ENCODE measurements around the gene BTBD9. TPM values are rescaled to one million over a fixed set of nuclear protein-coding genes. Genes with fewer than 3 reads are reported as not detected.

Gene BTBD9
- total and polyA plus RNA-seq, 3 donors from 2014 or later: 11.4 to 32.8 (median 29.5) TPM

- Histone ChIP-seq H3K4me1 (no peaks in the 10 kb centered on the region), H3K9me3 (no peaks in the 10 kb centered on the region), H3K4me3 (no peak overlapping the region), H3K36me3 (ENCODE audit: low read depth, missing control alignments) (no peaks in the 10 kb centered on the region), H3K27ac (no peak overlapping the region), H3K27me3 (no peaks in the 10 kb centered on the region)
- 88 to 90% methylated on average over 6 of the region's 6 CpGs for WGBS, 2 donors
- TF ChIP-seq CTCF (IDR thresholded peaks at IDR 0.05) (no peak), POLR2A (IDR thresholded peaks at IDR 0.05) (no peak)
- intact Hi-C loops (cut with DNase I; ENCODE audit: low total_unique reads): loop anchor here (10.0 kb wide), 2 partner anchors 79 to 761 kb away; no protein-coding TSS in a partner anchor
- DNase-seq: no peak
These were observed 484.0 kb downstream of the BTBD9 start for GRCh38 chr6:38155621-38156204.

GRCh38 chr6:38155144-38155543 lies 484.6 kb downstream of the BTBD9 start:
- Histone ChIP-seq H3K4me1 (no peaks in the 10 kb centered on the region), H3K9me3 (no peaks in the 10 kb centered on the region), H3K4me3 (no peak overlapping the region), H3K36me3 (ENCODE audit: low read depth, missing control alignments) (no peaks in the 10 kb centered on the region), H3K27ac (no peak overlapping the region), H3K27me3 (no peaks in the 10 kb centered on the region)
- no peak for DNase-seq
- WGBS, 2 donors: 93 to 98% methylated on average over 9 of the region's 9 CpGs
- TF ChIP-seq CTCF (IDR thresholded peaks at IDR 0.05): no peak
- no peak for TF ChIP-seq POLR2A (IDR thresholded peaks at IDR 0.05)
- intact Hi-C loops (cut with DNase I; ENCODE audit: low total_unique reads): loop anchor here (10.0 kb wide), 2 partner anchors 80 to 760 kb away; no protein-coding TSS in a partner anchor

- WGBS, 2 donors: 84 to 91% methylated on average over 8 of the region's 8 CpGs
- no peak overlapping the region for H3K4me3 ChIP-seq
- no peak overlapping the region for H3K27ac ChIP-seq
- H3K9me3 ChIP-seq: no peaks in the 10 kb centered on the region
- H3K36me3 ChIP-seq (ENCODE audit: low read depth, missing control alignments): no peaks in the 10 kb centered on the region
- TF ChIP-seq POLR2A (IDR thresholded peaks at IDR 0.05) (no peak), CTCF (IDR thresholded peaks at IDR 0.05) (no peak)
- intact Hi-C loops (cut with DNase I; ENCODE audit: low total_unique reads): loop anchor here (10.0 kb wide), 2 partner anchors 80 to 760 kb away; no protein-coding TSS in a partner anchor
- H3K27me3 ChIP-seq: no peaks in the 10 kb centered on the region
- no peaks in the 10 kb centered on the region for H3K4me1 ChIP-seq
- DNase-seq: no peak
These were observed 485.0 kb downstream of the BTBD9 start for GRCh38 chr6:38154731-38155130.

- no peak for DNase-seq
- 87 to 88% methylated on average over 10 to 16 of the region's 16 CpGs for WGBS, 2 donors
These were observed 485.9 kb downstream of the BTBD9 start for GRCh38 chr6:38153798-38154345.

More at GRCh38 chr6:38153798-38154345, 485.9 kb downstream of the BTBD9 start:
- intact Hi-C loops (cut with DNase I; ENCODE audit: low total_unique reads): loop anchor here (10.0 kb wide), 2 partner anchors 81 to 759 kb away; no protein-coding TSS in a partner anchor
- Histone ChIP-seq H3K27me3 (no peaks in the 10 kb centered on the region), H3K4me1 (no peaks in the 10 kb centered on the region), H3K4me3 (no peak overlapping the region), H3K9me3 (no peaks in the 10 kb centered on the region), H3K36me3 (ENCODE audit: low read depth, missing control alignments) (no peaks in the 10 kb centered on the region), H3K27ac (no peak overlapping the region)
- TF ChIP-seq CTCF (IDR thresholded peaks at IDR 0.05) (no peak), POLR2A (IDR thresholded peaks at IDR 0.05) (no peak)
